Calu3 (cell line): ENCODE measurements around the gene MMRN1. TPM values are rescaled to one million over a fixed set of nuclear protein-coding genes. Genes with fewer than 3 reads are reported as not detected.

Experiments
- BruUV-seq: library from RNA; stranded (reverse); fragments of 400-500 nt; replicated peaks from 2 replicates; lab custom pipeline; 2021; lab: Mats Ljungman, UMichigan
- CTCF ChIA-PET: fragments of 300-600 bp; sonication (Branson Sonifier 250); formaldehyde crosslinking; loops from one replicate; lab custom pipeline; 2022; ENCODE audit warnings: antibody characterized with exemption; lab: Charles Lee
- DNase-seq: peaks from one replicate; pipeline ENCODE4 v3.0.0; 2022
- H3K27ac Mint-ChIP-seq: one replicate; pipeline ENCODE4 v1.8.0; 2022; ENCODE audit warnings: mixed read lengths; ENCODE audit not compliant: unreplicated experiment
- H3K27me3 Mint-ChIP-seq: one replicate; pipeline ENCODE4 v1.8.0; 2022; ENCODE audit warnings: mixed read lengths; ENCODE audit not compliant: unreplicated experiment
- H3K36me3 Mint-ChIP-seq: one replicate; pipeline ENCODE4 v1.8.0; 2022; ENCODE audit warnings: mild to moderate bottlenecking, moderate library complexity, mixed read lengths; ENCODE audit not compliant: insufficient read depth, unreplicated experiment
- H3K4me1 Mint-ChIP-seq: one replicate; pipeline ENCODE4 v1.8.0; 2022; ENCODE audit warnings: mild to moderate bottlenecking, low read depth, mixed read lengths; ENCODE audit not compliant: unreplicated experiment
- H3K4me3 Mint-ChIP-seq: one replicate; pipeline ENCODE4 v1.8.0; 2022; ENCODE audit warnings: mild to moderate bottlenecking, low read depth, moderate library complexity, mixed read lengths; ENCODE audit not compliant: unreplicated experiment
- H3K9me3 Mint-ChIP-seq: one replicate; pipeline ENCODE4 v1.8.0; 2022; ENCODE audit warnings: low read depth, mixed read lengths; ENCODE audit not compliant: unreplicated experiment
- CTCF ChIP-seq: fragments of 200-600 bp; IDR thresholded peaks from one replicate; pipeline ENCODE4 v1.8.0; 2022; ENCODE audit warnings: antibody characterized with exemption; ENCODE audit not compliant: unreplicated experiment
- intact Hi-C: fragments of 100-400 bp; cut with micrococcal nuclease; formaldehyde crosslinking; loops from one replicate; pipeline ENCODE4 v1.10.0; 2022; ENCODE audit not compliant: unreplicated experiment
- total RNA-seq: library from RNA; stranded (reverse); gene quantifications from 2 replicates; pipeline ENCODE4 v1.2.3, GENCODE V29; 2022

Gene MMRN1
- total RNA-seq, 1 experiment from 2014 or later: not detected

- intact Hi-C loops: no loop called here
- no peak overlapping the region for H3K27ac Mint-ChIP-seq
- no TSS peak for BruUV-seq
- H3K4me3 Mint-ChIP-seq: no peak overlapping the region
- no peaks in the 10 kb centered on the region for H3K4me1 Mint-ChIP-seq
- DNase-seq: no peak
- H3K27me3 Mint-ChIP-seq: no peaks in the 10 kb centered on the region
- CTCF ChIA-PET: no interaction called here
- H3K36me3 Mint-ChIP-seq: no peaks in the 10 kb centered on the region
- no peaks in the 10 kb centered on the region for H3K9me3 Mint-ChIP-seq
- TF ChIP-seq CTCF: no peak
Measured at GRCh38 chr4:89889289-89889688, 5.4 kb upstream of the MMRN1 start.

- DNase-seq: no peak
- CTCF ChIA-PET: no interaction called here
- H3K4me3 Mint-ChIP-seq: no peak overlapping the region
- TF ChIP-seq CTCF: no peak
- H3K27ac Mint-ChIP-seq: no peak overlapping the region
- H3K4me1 Mint-ChIP-seq: no peaks in the 10 kb centered on the region
- no peaks in the 10 kb centered on the region for H3K36me3 Mint-ChIP-seq
- H3K9me3 Mint-ChIP-seq: no peaks in the 10 kb centered on the region
- H3K27me3 Mint-ChIP-seq: no peaks in the 10 kb centered on the region
- intact Hi-C loops: loop anchor here (5.0 kb wide), 1 partner anchor 256 kb away; no protein-coding TSS in a partner anchor
- no TSS peak for BruUV-seq
Measured at GRCh38 chr4:89897867-89898266, 3.2 kb downstream of the MMRN1 start.

- CTCF ChIA-PET: interaction anchor here (0.7 kb wide), 1 partner anchor 235 kb away, joined by 3 read pairs; no protein-coding TSS in a partner anchor
- intact Hi-C loops: loop anchor here (5.0 kb wide), 1 partner anchor 256 kb away; no protein-coding TSS in a partner anchor
- TF ChIP-seq CTCF: no peak
- H3K9me3 Mint-ChIP-seq: no peaks in the 10 kb centered on the region
- no TSS peak for BruUV-seq
- no peaks in the 10 kb centered on the region for H3K4me1 Mint-ChIP-seq
- DNase-seq: peak; percentile 0
- no peaks in the 10 kb centered on the region for H3K27me3 Mint-ChIP-seq
- no peak overlapping the region for H3K4me3 Mint-ChIP-seq
- H3K27ac Mint-ChIP-seq: no peak overlapping the region
- H3K36me3 Mint-ChIP-seq: no peaks in the 10 kb centered on the region
Measured at GRCh38 chr4:89898304-89898716, 3.7 kb downstream of the MMRN1 start.

- H3K9me3 Mint-ChIP-seq: no peaks in the 10 kb centered on the region
- no peaks in the 10 kb centered on the region for H3K4me1 Mint-ChIP-seq
- no peak for TF ChIP-seq CTCF
- DNase-seq: no peak
- CTCF ChIA-PET: interaction anchor here (0.7 kb wide), 1 partner anchor 235 kb away, joined by 3 read pairs; no protein-coding TSS in a partner anchor
- H3K36me3 Mint-ChIP-seq: no peaks in the 10 kb centered on the region
- H3K27ac Mint-ChIP-seq: no peak overlapping the region
- no peak overlapping the region for H3K4me3 Mint-ChIP-seq
- no peaks in the 10 kb centered on the region for H3K27me3 Mint-ChIP-seq
- intact Hi-C loops: loop anchor here (5.0 kb wide), 1 partner anchor 257 kb away; no protein-coding TSS in a partner anchor
- BruUV-seq: no TSS peak
Measured at GRCh38 chr4:89899152-89899551, 4.5 kb downstream of the MMRN1 start.
